Caco-2 (cell line): ENCODE measurements around the gene HPS1. TPM values are rescaled to one million over a fixed set of nuclear protein-coding genes. Genes with fewer than 3 reads are reported as not detected.

Experiments
- BruUV-seq: library from RNA; stranded (reverse); fragments of 400-500 nt; replicated peaks from 2 replicates; lab custom pipeline; 2021; lab: Mats Ljungman, UMichigan
- CTCF ChIA-PET: fragments of 300-600 bp; sonication (Branson Sonifier 250); formaldehyde crosslinking; loops from one replicate; lab custom pipeline; 2022; ENCODE audit warnings: antibody characterized with exemption; lab: Charles Lee
- POLR2A ChIA-PET: fragments of 300-600 bp; sonication (Branson Sonifier 250); formaldehyde crosslinking; loops from one replicate; lab custom pipeline; 2022; ENCODE audit warnings: antibody characterized with exemption; lab: Charles Lee
- DNase-seq, 2 experiments: peaks; one replicate each; pipeline versions ENCODE4 v3.0.0 to v3.0.0-alpha.2; 2020 to 2022
- H3K27me3 ChIP-seq: replicated peaks from 2 replicates; pipeline ENCODE4 v1.6.0; 2011; ENCODE audit warnings: low read length; ENCODE audit not compliant: control insufficient read depth, insufficient read depth
- H3K36me3 ChIP-seq: 2 replicates; pipeline ENCODE4 v1.5.1; 2011; ENCODE audit warnings: low read length; ENCODE audit not compliant: control insufficient read depth, insufficient read depth
- H3K4me1 ChIP-seq: fragments of 250-450 bp; sonication (Bioruptor Pico); 2 replicates; pipeline ENCODE4 v1.5.1; 2020; ENCODE audit warnings: mild to moderate bottlenecking
- H3K4me3 ChIP-seq: 2 replicates; pipeline ENCODE4 v1.5.1; 2011; ENCODE audit warnings: low read depth, mild to moderate bottlenecking, control low read depth, low read length
- H3K9me3 ChIP-seq: fragments of 250-450 bp; sonication (Bioruptor Pico); 2 replicates; pipeline ENCODE4 v1.5.1; 2020; ENCODE audit warnings: mild to moderate bottlenecking, moderate library complexity
- H3K27ac Mint-ChIP-seq: one replicate; pipeline ENCODE4 v1.8.0; 2022; ENCODE audit warnings: mixed read lengths; ENCODE audit not compliant: unreplicated experiment
- H3K27me3 Mint-ChIP-seq: one replicate; pipeline ENCODE4 v1.8.0; 2022; ENCODE audit warnings: mixed read lengths; ENCODE audit not compliant: insufficient read depth, unreplicated experiment
- H3K36me3 Mint-ChIP-seq: one replicate; pipeline ENCODE4 v1.8.0; 2022; ENCODE audit warnings: mild to moderate bottlenecking, mixed read lengths; ENCODE audit not compliant: insufficient read depth, unreplicated experiment
- H3K4me1 Mint-ChIP-seq: one replicate; pipeline ENCODE4 v1.8.0; 2022; ENCODE audit warnings: low read depth, mixed read lengths; ENCODE audit not compliant: unreplicated experiment
- H3K4me3 Mint-ChIP-seq: one replicate; pipeline ENCODE4 v1.8.0; 2022; ENCODE audit warnings: mild to moderate bottlenecking, moderate library complexity, mixed read lengths; ENCODE audit not compliant: unreplicated experiment
- H3K9me3 Mint-ChIP-seq: one replicate; pipeline ENCODE4 v1.8.0; 2022; ENCODE audit warnings: mixed read lengths; ENCODE audit not compliant: unreplicated experiment
- intact Hi-C: fragments of 100-400 bp; cut with micrococcal nuclease; formaldehyde crosslinking; loops from one replicate; pipeline ENCODE4 v1.10.0; 2022; ENCODE audit not compliant: unreplicated experiment
- total RNA-seq: library from RNA; stranded (reverse); gene quantifications from 2 replicates; pipeline ENCODE4 v1.2.3, GENCODE V29; 2022
- TF ChIP-seq, protein P1 (sequence below), 2 experiments: fragments of 200-600 bp in 1 of 2; IDR thresholded peaks; 1 replicate in 1 of 2; 2 replicates in 1 of 2; pipeline versions ENCODE4 v1.5.1 to v1.8.0; 2011 to 2022; ENCODE audit warnings: antibody characterized with exemption in 1 of 2, control low read depth in 1 of 2, inconsistent platforms in 1 of 2, low read depth in 1 of 2, low read length in 1 of 2, mild to moderate bottlenecking in 1 of 2, moderate library complexity in 1 of 2; ENCODE audit not compliant: insufficient read depth in 1 of 2, severe bottlenecking in 1 of 2, unreplicated experiment in 1 of 2

The HPS1 gene
- total RNA-seq, 1 experiment from 2014 or later = 51.9 TPM

DNA sequence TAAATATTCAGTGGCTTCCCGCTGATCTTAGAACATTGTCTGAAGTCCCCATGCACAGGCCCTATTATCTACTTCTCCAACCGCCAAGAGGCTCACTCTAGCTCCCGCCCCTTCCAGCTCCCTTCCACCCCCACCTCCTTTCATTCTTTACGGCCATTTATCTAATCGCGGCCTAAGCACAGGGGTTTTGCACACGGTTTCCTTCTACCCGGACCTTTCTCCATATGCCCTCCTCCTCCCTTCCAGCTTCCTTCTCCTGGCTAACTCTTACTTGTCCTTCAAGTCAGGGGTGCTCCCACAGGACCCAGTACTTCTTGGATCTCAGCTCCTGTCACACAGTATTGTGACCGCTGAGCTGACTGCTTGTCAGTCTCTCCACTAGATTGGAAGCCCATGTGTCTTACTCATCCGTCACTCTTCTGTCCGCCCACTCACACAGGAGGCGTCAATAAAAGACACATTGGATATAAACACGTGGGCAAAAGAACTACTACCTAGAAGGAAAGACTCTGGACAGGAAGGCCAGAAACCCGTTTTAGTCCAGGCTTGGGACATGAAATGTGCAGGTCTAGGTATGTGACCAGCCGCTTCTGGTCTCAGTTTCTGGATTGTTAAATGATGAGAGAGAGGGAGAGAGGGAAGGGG lies 20.2 kb upstream of the HPS1 start:
- H3K4me3 Mint-ChIP-seq = peak overlapping the region; percentile 79
- no peaks in the 10 kb centered on the region for H3K9me3 ChIP-seq
- no peaks in the 10 kb centered on the region for H3K27me3 Mint-ChIP-seq
- ChIA-PET POLR2A (no interaction called here), CTCF (interaction anchor here (0.5 to 2.1 kb wide), 19 partner anchors 9 to 969 kb away, joined by 3 to 29 read pairs (median 4); partner anchors contain the start of gene GOT1)
- no peak overlapping the region for H3K4me3 ChIP-seq
- no peaks in the 10 kb centered on the region for H3K9me3 Mint-ChIP-seq
- intact Hi-C loops = loop anchor here (1.0 to 10.0 kb wide), 9 partner anchors 197 to 928 kb away; no protein-coding TSS in a partner anchor
- H3K27ac Mint-ChIP-seq = peak overlapping the region; percentile 39
- BruUV-seq = no TSS peak
- no peaks in the 10 kb centered on the region for H3K27me3 ChIP-seq
- TF ChIP-seq, protein P1, sequence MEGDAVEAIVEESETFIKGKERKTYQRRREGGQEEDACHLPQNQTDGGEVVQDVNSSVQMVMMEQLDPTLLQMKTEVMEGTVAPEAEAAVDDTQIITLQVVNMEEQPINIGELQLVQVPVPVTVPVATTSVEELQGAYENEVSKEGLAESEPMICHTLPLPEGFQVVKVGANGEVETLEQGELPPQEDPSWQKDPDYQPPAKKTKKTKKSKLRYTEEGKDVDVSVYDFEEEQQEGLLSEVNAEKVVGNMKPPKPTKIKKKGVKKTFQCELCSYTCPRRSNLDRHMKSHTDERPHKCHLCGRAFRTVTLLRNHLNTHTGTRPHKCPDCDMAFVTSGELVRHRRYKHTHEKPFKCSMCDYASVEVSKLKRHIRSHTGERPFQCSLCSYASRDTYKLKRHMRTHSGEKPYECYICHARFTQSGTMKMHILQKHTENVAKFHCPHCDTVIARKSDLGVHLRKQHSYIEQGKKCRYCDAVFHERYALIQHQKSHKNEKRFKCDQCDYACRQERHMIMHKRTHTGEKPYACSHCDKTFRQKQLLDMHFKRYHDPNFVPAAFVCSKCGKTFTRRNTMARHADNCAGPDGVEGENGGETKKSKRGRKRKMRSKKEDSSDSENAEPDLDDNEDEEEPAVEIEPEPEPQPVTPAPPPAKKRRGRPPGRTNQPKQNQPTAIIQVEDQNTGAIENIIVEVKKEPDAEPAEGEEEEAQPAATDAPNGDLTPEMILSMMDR (IDR thresholded peaks at IDR 0.05; ENCODE audit: insufficient read depth in 1 of 2, low read depth in 1 of 2, low read length in 1 of 2, severe bottlenecking in 1 of 2, unreplicated experiment in 1 of 2) = no peak
- no peaks in the 10 kb centered on the region for H3K36me3 ChIP-seq
- no peaks in the 10 kb centered on the region for H3K36me3 Mint-ChIP-seq
- no peak for DNase-seq
- H3K4me1 Mint-ChIP-seq = peaks cover 8% of the 10 kb centered on the region
- H3K4me1 ChIP-seq = 0 out of 2 replicates have a peak, but pooled peaks cover 3% of the 10 kb centered on the region

GRCh38 chr10:98465866-98466265 lies 19.1 kb upstream of the HPS1 start:
- Mint-ChIP-seq H3K27me3 (no peaks in the 10 kb centered on the region), H3K4me3 (no peak overlapping the region), H3K27ac (no peak overlapping the region), H3K36me3 (no peaks in the 10 kb centered on the region), H3K4me1 (peaks cover 14% of the 10 kb centered on the region), H3K9me3 (no peaks in the 10 kb centered on the region)
- TF ChIP-seq, protein P1 (IDR thresholded peaks at IDR 0.05; ENCODE audit: insufficient read depth in 1 of 2, low read depth in 1 of 2, low read length in 1 of 2, severe bottlenecking in 1 of 2, unreplicated experiment in 1 of 2) = no peak
- Histone ChIP-seq H3K9me3 (no peaks in the 10 kb centered on the region), H3K27me3 (no peaks in the 10 kb centered on the region), H3K4me3 (no peak overlapping the region), H3K4me1 (peaks cover 7% of the 10 kb centered on the region; the same call in 1 of the 2 replicates), H3K36me3 (no peaks in the 10 kb centered on the region)
- BruUV-seq = no TSS peak
- intact Hi-C loops = loop anchor here (2.0 to 10.0 kb wide), 6 partner anchors 309 to 929 kb away; no protein-coding TSS in a partner anchor
- DNase-seq = no peak
- CTCF ChIA-PET = no interaction called here
- POLR2A ChIA-PET = no interaction called here

- no TSS peak for BruUV-seq
- CTCF ChIA-PET = interaction anchor here (0.6 kb wide), 1 partner anchor 78 kb away, joined by 4 read pairs; no protein-coding TSS in a partner anchor
Measured at GRCh38 chr10:98463976-98464754, 17.4 kb upstream of the HPS1 start.

More at GRCh38 chr10:98463976-98464754, 17.4 kb upstream of the HPS1 start:
- Histone ChIP-seq H3K4me3 (no peak overlapping the region), H3K4me1 (peaks cover 17% of the 10 kb centered on the region; the same call in 1 of the 2 replicates), H3K9me3 (no peaks in the 10 kb centered on the region), H3K27me3 (no peaks in the 10 kb centered on the region), H3K36me3 (no peaks in the 10 kb centered on the region)
- H3K4me1 Mint-ChIP-seq = peaks cover 16% of the 10 kb centered on the region
- DNase-seq = no peak
- POLR2A ChIA-PET = no interaction called here
- TF ChIP-seq, protein P1 (IDR thresholded peaks at IDR 0.05; ENCODE audit: insufficient read depth in 1 of 2, low read depth in 1 of 2, low read length in 1 of 2, severe bottlenecking in 1 of 2, unreplicated experiment in 1 of 2) = no peak
- intact Hi-C loops = loop anchor here (10.0 kb wide), 4 partner anchors 311 to 931 kb away; no protein-coding TSS in a partner anchor
- H3K36me3 Mint-ChIP-seq = no peaks in the 10 kb centered on the region
- H3K27me3 Mint-ChIP-seq = no peaks in the 10 kb centered on the region
- no peak overlapping the region for H3K27ac Mint-ChIP-seq
- H3K4me3 Mint-ChIP-seq = no peak overlapping the region
- H3K9me3 Mint-ChIP-seq = no peaks in the 10 kb centered on the region
